K562 (cell line): ENCODE data around the gene METRNL. TPM values are rescaled to one million over a fixed set of nuclear protein-coding genes. Genes with fewer than 3 reads are reported as not detected.

Source experiments
- ATAC-seq: fragments of 200-7000 bp; cut with Tn5 transposase; 3 replicates; pipeline ENCODE4 v1.9.1; 2020; ENCODE audit warnings: moderate library complexity
- BruUV-seq: library from RNA; stranded (reverse); fragments of 400-500 nt; replicated peaks from 2 replicates; lab custom pipeline; 2021; lab: Mats Ljungman, UMichigan
- CTCF ChIA-PET: fragments of 300-600 bp; formaldehyde crosslinking; extraction: SDS; loops from one replicate; lab custom pipeline; 2021; ENCODE audit warnings: low intra/inter-chr PET ratio; lab: Yijun Ruan, JAX
- POLR2A ChIA-PET: fragments of 300-600, 350-650 bp; sonication (Branson Sonifier 250); formaldehyde crosslinking; extraction: SDS; loops from one replicate; lab custom pipeline; 2021; ENCODE audit warnings: antibody characterized with exemption, inconsistent platforms; lab: Yijun Ruan, JAX
- DNase-seq, 4 experiments: peaks; one replicate each; pipeline versions ENCODE4 v3.0.0 to v3.0.0-alpha.2; 2011 to 2018; ENCODE audit warnings: low spot score in 3 of 4, mixed read lengths in 3 of 4; ENCODE audit errors: extremely low read depth in 1 of 4
- FAIRE-seq: peaks from 2 replicates; lab custom pipeline; 2011; peaks lifted over from hg19 to GRCh38; lab: Jason Lieb, UNC
- H2AFZ ChIP-seq: 2 replicates; pipeline ENCODE4 v1.6.0; 2011; ENCODE audit warnings: low read depth, low read length, control low read depth, inconsistent platforms
- H3K27ac ChIP-seq: fragments of 200-600 bp; 3 replicates; pipeline ENCODE4 v1.8.0; 2011; ENCODE audit warnings: low read depth, mild to moderate bottlenecking, control low read depth, inconsistent platforms, low read length, moderate library complexity, mixed read lengths; ENCODE audit errors: extremely low read depth
- H3K27me3 ChIP-seq, 2 experiments: fragments of 300-600 bp in 1 of 2; 2 replicates in 1 of 2; 3 replicates in 1 of 2; pipeline versions ENCODE4 v1.6.0 to v1.8.0; 2011; ENCODE audit warnings: inconsistent platforms in 2 of 2, low read length in 2 of 2, mild to moderate bottlenecking in 1 of 2, mixed read lengths in 1 of 2, moderate library complexity in 1 of 2; ENCODE audit not compliant: control insufficient read depth in 2 of 2, insufficient read depth in 2 of 2
- H3K36me3 ChIP-seq: fragments of 300-600 bp; 3 replicates; pipeline ENCODE4 v1.8.0; 2011; ENCODE audit warnings: mild to moderate bottlenecking, low read length, inconsistent platforms; ENCODE audit not compliant: control insufficient read depth, insufficient read depth
- H3K4me1 ChIP-seq, 2 experiments: fragments of 200-600 bp in 1 of 2; replicated peaks in 1 of 2; 2 replicates in 1 of 2; 3 replicates in 1 of 2; pipeline versions ENCODE4 v1.5.1 to v1.8.0; 2011; ENCODE audit warnings: inconsistent platforms in 2 of 2, low read length in 2 of 2, mild to moderate bottlenecking in 1 of 2, mixed read lengths in 1 of 2, moderate library complexity in 1 of 2; ENCODE audit not compliant: control insufficient read depth in 2 of 2, insufficient read depth in 2 of 2
- H3K4me2 ChIP-seq: 2 replicates; pipeline ENCODE4 v1.6.1; 2011; ENCODE audit warnings: low read length, control low read depth, inconsistent platforms, mixed read lengths; ENCODE audit not compliant: insufficient read depth
- H3K4me3 ChIP-seq: fragments of 200-600 bp; sonication (generic), shearing (Covaris generic); 2 replicates; pipeline ENCODE4 v1.5.1; 2016; ENCODE audit warnings: control low read depth, inconsistent platforms
- H3K79me2 ChIP-seq: fragments of 200-600 bp; 3 replicates; pipeline ENCODE4 v1.8.0; 2011; ENCODE audit warnings: low read length, inconsistent platforms; ENCODE audit not compliant: control insufficient read depth, insufficient read depth
- H3K9ac ChIP-seq, 2 experiments: 2 replicates each; pipeline versions ENCODE4 v1.6.0 to v1.6.1; 2011; ENCODE audit warnings: low read depth in 2 of 2, low read length in 2 of 2, control low read depth in 1 of 2, inconsistent platforms in 1 of 2, mild to moderate bottlenecking in 1 of 2, mixed read lengths in 1 of 2; ENCODE audit not compliant: insufficient read depth in 1 of 2
- H3K9me1 ChIP-seq: one replicate; pipeline ENCODE4 v1.6.0; 2011; ENCODE audit warnings: inconsistent platforms, mild to moderate bottlenecking, low read length, moderate library complexity; ENCODE audit not compliant: control insufficient read depth, insufficient read depth
- H3K9me3 ChIP-seq: replicated peaks from 2 replicates; pipeline ENCODE4 v1.5.1; 2011; ENCODE audit warnings: low read depth, low read length, inconsistent platforms; ENCODE audit not compliant: control insufficient read depth, insufficient read depth
- H4K20me1 ChIP-seq: replicated peaks from 2 replicates; pipeline ENCODE4 v1.6.1; 2011; ENCODE audit warnings: low read length, inconsistent platforms, mixed read lengths; ENCODE audit not compliant: control insufficient read depth, insufficient read depth
- BACH1 ChIP-seq: fragments of 200-800 bp; sonication (Bioruptor generic); IDR thresholded peaks from 2 replicates; pipeline ENCODE4 v1.6.1; 2016; ENCODE audit warnings: missing genetic modification characterization, missing compliant biosample characterization
- DEAF1 ChIP-seq: fragments of 450-650 bp; formaldehyde crosslinking; IDR thresholded peaks from 2 replicates; pipeline ENCODE4 v1.4.0; 2020; ENCODE audit warnings: mild to moderate bottlenecking, moderate library complexity
- HNRNPUL1 ChIP-seq: fragments of 200-400 bp; formaldehyde crosslinking; IDR thresholded peaks from 2 replicates; pipeline ENCODE4 v1.6.1; 2017; ENCODE audit warnings: low read length
- NCOA4 ChIP-seq: fragments of 450-650 bp; IDR thresholded peaks from 2 replicates; pipeline ENCODE4 v1.6.1; 2018; ENCODE audit warnings: mild to moderate bottlenecking; ENCODE audit not compliant: partially characterized antibody
- NR1H2 ChIP-seq: sonication (generic); formaldehyde crosslinking; IDR thresholded peaks from 2 replicates; pipeline ENCODE4 v1.4.0; 2020; ENCODE audit warnings: mild to moderate bottlenecking, missing genetic modification reagents
- PKNOX1 ChIP-seq: fragments of 450-650 bp; IDR thresholded peaks from 2 replicates; pipeline ENCODE4 v1.6.1; 2016
- PML ChIP-seq: IDR thresholded peaks from 2 replicates; pipeline ENCODE4 v1.6.1; 2012; ENCODE audit warnings: low read length, inconsistent platforms
- RBBP5 ChIP-seq: fragments of 200-600 bp; sonication (generic); IDR thresholded peaks from 2 replicates; pipeline ENCODE4 v1.6.1; 2012; ENCODE audit warnings: borderline replicate concordance, mild to moderate bottlenecking, low read length, control low read depth, inconsistent platforms; ENCODE audit not compliant: insufficient read depth, poor library complexity, severe bottlenecking
- SFPQ ChIP-seq: fragments of 200-400 bp; formaldehyde crosslinking; IDR thresholded peaks from 2 replicates; pipeline ENCODE4 v1.6.1; 2017; ENCODE audit warnings: mild to moderate bottlenecking, low read depth, low read length, moderate library complexity
- TCF15 ChIP-seq: fragments of 250-450 bp; sonication (Bioruptor Pico); IDR thresholded peaks from 2 replicates; pipeline ENCODE4 v1.8.0; 2022; ENCODE audit warnings: moderate library complexity, mild to moderate bottlenecking, inconsistent platforms
- THAP12 ChIP-seq: fragments of 250-450 bp; sonication (Bioruptor Pico); IDR thresholded peaks from 2 replicates; pipeline ENCODE4 v1.9.0; 2021; ENCODE audit warnings: mild to moderate bottlenecking, inconsistent platforms
- ZBTB17 ChIP-seq: fragments of 450-650 bp; formaldehyde crosslinking; IDR thresholded peaks from 2 replicates; pipeline ENCODE4 v1.4.0; 2020; ENCODE audit warnings: mild to moderate bottlenecking
- ZNF354B ChIP-seq: fragments of 250-450 bp; sonication (Bioruptor Pico); IDR thresholded peaks from 2 replicates; pipeline ENCODE4 v1.4.0; 2020
- ZZZ3 ChIP-seq: fragments of 450-650 bp; IDR thresholded peaks from 2 replicates; pipeline ENCODE4 v1.6.1; 2016; ENCODE audit warnings: antibody characterized with exemption, mild to moderate bottlenecking, moderate library complexity
- WGBS: fragments of 100-300 bp; shearing (Covaris generic); methylation state at CpG from one replicate; pipeline ENCODE4 v1.1.6; 2016; ENCODE audit warnings: low coverage, mixed read lengths; ENCODE audit not compliant: insufficient coverage; ENCODE audit errors: missing lambda C conversion rate; 5-methylcytosine and 5-hydroxymethylcytosine counted together
- in situ Hi-C: fragments of 300-500 bp; cut with MboI; formaldehyde crosslinking; loops from 4 replicates; pipeline ENCODE4 v1.15.0; 2018; ENCODE audit warnings: inconsistent platforms, mixed read lengths
- intact Hi-C: fragments of 100-400 bp; cut with micrococcal nuclease; formaldehyde crosslinking; loops from 2 replicates; pipeline ENCODE4 v1.14.2; 2022
- polyA plus RNA-seq, 8 experiments: library from polyadenylated mRNA; depleted of rRNA in 4 of 8; stranded (reverse) in 5 of 8; unstranded in 3 of 8; fragments of >200 nt; fragmentation: Nextera tagmentation in 2 of 8; fragmentation: Illumina TruSeq in 1 of 8; extraction: Ambion mirVana in 2 of 8; extraction: Trizol in 1 of 8; gene quantifications; 2 replicates each; pipeline versions ENCODE4 v1.2.1 to v1.2.3, GENCODE V29; 2011 to 2014; ENCODE audit warnings: inconsistent platforms in 1 of 8, missing spikeins in 1 of 8
- total RNA-seq, 7 experiments: library from RNA; depleted of rRNA in 6 of 7; stranded (reverse); fragments of >200 nt in 6 of 7; fragmentation: Illumina TruSeq in 2 of 7; extraction: Trizol in 2 of 7; gene quantifications; 2 replicates each; pipeline versions ENCODE4 v1.2.1 to v1.2.3, GENCODE V29; 2011 to 2021; ENCODE audit warnings: low replicate concordance in 1 of 7

The METRNL gene
- total and polyA plus RNA-seq, 9 of the 15 experiments (the other 6 are each of a cell fraction or from before 2014, with no cell fraction given) = 0.17 to 31.8 (median 2.9) TPM

GRCh38 chr17:83137523-83137922 is 58.1 kb downstream of the METRNL start:
- TF ChIP-seq NR1H2 (CRISPR knock-in tag) (no peak), PML (no peak), TCF15 (CRISPR knock-in tag) (no peak), HNRNPUL1 (no peak), DEAF1 (CRISPR knock-in tag) (no peak), NCOA4 (no peak), SFPQ (no peak), BACH1 (tag) (no peak), THAP12 (no peak), ZZZ3 (no peak), RBBP5 (no peak), PKNOX1 (no peak), ZNF354B (CRISPR knock-in tag) (no peak), ZBTB17 (CRISPR knock-in tag) (no peak)
- in situ Hi-C loops = no loop called here
- Histone ChIP-seq H3K36me3 (no peaks in the 10 kb centered on the region), H3K27ac (no peak overlapping the region), H3K4me3 (no peak overlapping the region), H3K9me3 (peaks cover 3% of the 10 kb centered on the region), H3K79me2 (no peaks in the 10 kb centered on the region), H3K9me1 (no peaks in the 10 kb centered on the region), H3K4me1 (peaks cover 4 to 20% of the 10 kb centered on the region in 2 experiments; a peak in 4 of 5 replicates), H3K4me2 (no peak overlapping the region), H3K9ac (no peak overlapping the region), H4K20me1 (no peaks in the 10 kb centered on the region), H3K27me3 (peaks cover 18 to 39% of the 10 kb centered on the region in 2 experiments; a peak in 4 of 5 replicates), H2AFZ (no peak overlapping the region)
- no peak for ATAC-seq
- no peak for DNase-seq
- CTCF ChIA-PET = no interaction called here
- FAIRE-seq = no peak
- no TSS peak for BruUV-seq
- 6% methylated on average over 9 of the region's 9 CpGs for WGBS
- intact Hi-C loops = no loop called here
- POLR2A ChIA-PET = interaction anchor here (2.8 kb wide), 1 partner anchor 13 kb away, joined by 10 read pairs; no protein-coding TSS in a partner anchor
